GM12878 (cell line): ENCODE measurements around the gene AKR1B15. TPM values are rescaled to one million over a fixed set of nuclear protein-coding genes. Genes with fewer than 3 reads are reported as not detected.

ENCODE experiments used
- ATAC-seq: fragments of 200-7000 bp; cut with Tn5 transposase; 3 replicates; pipeline ENCODE4 v1.9.1; 2020; ENCODE audit warnings: mild to moderate bottlenecking, moderate library complexity
- BruUV-seq: library from RNA; stranded (reverse); fragments of 400-500 nt; replicated peaks from 2 replicates; lab custom pipeline; 2021; lab: Mats Ljungman, UMichigan
- CTCF ChIA-PET: fragments of 300-600 bp; sonication (Branson Sonifier 250); formaldehyde crosslinking; extraction: SDS; loops from one replicate; lab custom pipeline; 2021; ENCODE audit warnings: inconsistent platforms; lab: Yijun Ruan, JAX
- POLR2A ChIA-PET: fragments of 350-600 bp; formaldehyde crosslinking; extraction: SDS; loops from one replicate; lab custom pipeline; 2021; ENCODE audit warnings: inconsistent platforms; lab: Charles Lee
- RAD21 ChIA-PET: fragments of 300-600 bp; sonication (Branson Sonifier 250); formaldehyde crosslinking; loops from one replicate; lab custom pipeline; 2023; ENCODE audit warnings: antibody characterized with exemption; ENCODE audit not compliant: unreplicated experiment; lab: Charles Lee
- SMC1A ChIA-PET: fragments of 300-600 bp; sonication (Branson Sonifier 250); formaldehyde crosslinking; loops from one replicate; lab custom pipeline; 2023; ENCODE audit not compliant: unreplicated experiment, uncharacterized antibody; lab: Charles Lee
- DNase-seq: peaks from one replicate; pipeline ENCODE4 v3.0.0-alpha.2; 2011; ENCODE audit warnings: low read depth, low spot score
- FAIRE-seq: peaks from 3 replicates; lab custom pipeline; 2011; peaks lifted over from hg19 to GRCh38; lab: Jason Lieb, UNC
- H2AFZ ChIP-seq: 2 replicates; pipeline ENCODE4 v1.6.0; 2011; ENCODE audit warnings: low read depth, low read length, control low read depth; ENCODE audit not compliant: control insufficient read depth
- H3K27ac ChIP-seq: 2 replicates; pipeline ENCODE4 v1.5.1; 2011; ENCODE audit warnings: control low read depth; ENCODE audit not compliant: control insufficient read depth, insufficient read depth
- H3K27me3 ChIP-seq, 2 experiments: replicated peaks in 1 of 2; 2 replicates each; pipeline versions ENCODE4 v1.6.0 to v1.6.1; 2011; ENCODE audit warnings: low read length in 1 of 2; ENCODE audit not compliant: control insufficient read depth in 2 of 2, insufficient read depth in 2 of 2
- H3K36me3 ChIP-seq, 2 experiments: 2 replicates each; pipeline ENCODE4 v1.5.1; 2011; ENCODE audit warnings: low read length in 1 of 2; ENCODE audit not compliant: control insufficient read depth in 2 of 2, insufficient read depth in 2 of 2
- H3K4me1 ChIP-seq: 2 replicates; pipeline ENCODE4 v1.6.1; 2011; ENCODE audit warnings: mild to moderate bottlenecking, low read length, moderate library complexity, mixed read lengths; ENCODE audit not compliant: control insufficient read depth, insufficient read depth
- H3K4me2 ChIP-seq: 2 replicates; pipeline ENCODE4 v1.6.0; 2011; ENCODE audit warnings: control low read depth; ENCODE audit not compliant: control insufficient read depth, insufficient read depth
- H3K4me3 ChIP-seq: fragments of 200-600 bp; sonication (generic); 2 replicates; pipeline ENCODE4 v1.5.1; 2016
- H3K79me2 ChIP-seq: 2 replicates; pipeline ENCODE4 v1.6.0; 2011; ENCODE audit warnings: low read length; ENCODE audit not compliant: control insufficient read depth, insufficient read depth
- H3K9ac ChIP-seq: 2 replicates; pipeline ENCODE4 v1.8.0; 2011; ENCODE audit warnings: low read length, control low read depth, mixed read lengths; ENCODE audit not compliant: control insufficient read depth, insufficient read depth
- H3K9me3 ChIP-seq: replicated peaks from 3 replicates; pipeline ENCODE4 v1.5.1; 2011; ENCODE audit warnings: mild to moderate bottlenecking, low read length; ENCODE audit not compliant: control insufficient read depth, insufficient read depth
- H4K20me1 ChIP-seq: 2 replicates; pipeline ENCODE4 v1.6.0; 2011; ENCODE audit not compliant: control insufficient read depth, insufficient read depth
- PAX5 ChIP-seq: IDR thresholded peaks from 2 replicates; pipeline ENCODE4 v1.6.1; 2011; ENCODE audit warnings: low read depth, low read length, borderline replicate concordance
- PRDM15 ChIP-seq: fragments of 450-650 bp; formaldehyde crosslinking; IDR thresholded peaks from 2 replicates; pipeline ENCODE4 v1.4.0; 2020; ENCODE audit warnings: mild to moderate bottlenecking, moderate library complexity
- SKIL ChIP-seq: fragments of 450-650 bp; IDR thresholded peaks from 2 replicates; pipeline ENCODE4 v1.6.1; 2017; ENCODE audit warnings: mild to moderate bottlenecking, low read depth, inconsistent platforms; ENCODE audit not compliant: poor library complexity, severe bottlenecking
- ZNF592 ChIP-seq: fragments of 450-650 bp; IDR thresholded peaks from 2 replicates; pipeline ENCODE4 v1.6.1; 2017; ENCODE audit warnings: mild to moderate bottlenecking, moderate library complexity
- ZNF687 ChIP-seq: fragments of 450-650 bp; IDR thresholded peaks from 2 replicates; pipeline ENCODE4 v1.6.1; 2017; ENCODE audit warnings: mild to moderate bottlenecking, moderate library complexity
- WGBS: methylation state at CpG from one replicate; pipeline ENCODE4 v1.1.6; 2016; ENCODE audit warnings: low lambda C conversion rate; ENCODE audit not compliant: insufficient replicate concordance, insufficient coverage; ENCODE audit errors: missing lambda C conversion rate; 5-methylcytosine and 5-hydroxymethylcytosine counted together
- in situ Hi-C: fragments of 300-500 bp; cut with MboI; formaldehyde crosslinking; loops from 9 replicates; pipeline ENCODE4 v1.14.3; 2018; ENCODE audit warnings: mixed read lengths
- intact Hi-C: fragments of 100-400 bp; cut with micrococcal nuclease; formaldehyde crosslinking; loops from one replicate; pipeline ENCODE4 v1.14.2; 2022; ENCODE audit not compliant: unreplicated experiment
- polyA plus RNA-seq, 11 experiments: library from polyadenylated mRNA; depleted of rRNA in 4 of 11; unstranded in 6 of 11; stranded (reverse) in 5 of 11; fragments of >200 nt; fragmentation: Nextera tagmentation in 4 of 11; fragmentation: Illumina TruSeq in 1 of 11; extraction: Ambion mirVana in 4 of 11; extraction: Trizol in 1 of 11; gene quantifications; 1 replicate in 1 of 11; 2 replicates in 10 of 11; pipeline versions ENCODE4 v1.2.1 to v1.2.3, GENCODE V29; 2011 to 2016; ENCODE audit warnings: inconsistent platforms in 2 of 11, missing spikeins in 2 of 11, low read depth in 1 of 11
- total RNA-seq, 4 experiments: library from RNA; depleted of rRNA in 3 of 4; stranded (reverse); fragments of >200 nt in 3 of 4; fragmentation: Illumina TruSeq in 1 of 4; extraction: Trizol in 1 of 4; gene quantifications; 2 replicates each; pipeline versions ENCODE4 v1.2.1 to v1.2.3, GENCODE V29; 2013 to 2021

AKR1B15 gene
- total and polyA plus RNA-seq, 10 of the 15 experiments (the other 5 are each of a cell fraction or from before 2014, with no cell fraction given): 0.06 TPM; not detected in 9

DNA sequence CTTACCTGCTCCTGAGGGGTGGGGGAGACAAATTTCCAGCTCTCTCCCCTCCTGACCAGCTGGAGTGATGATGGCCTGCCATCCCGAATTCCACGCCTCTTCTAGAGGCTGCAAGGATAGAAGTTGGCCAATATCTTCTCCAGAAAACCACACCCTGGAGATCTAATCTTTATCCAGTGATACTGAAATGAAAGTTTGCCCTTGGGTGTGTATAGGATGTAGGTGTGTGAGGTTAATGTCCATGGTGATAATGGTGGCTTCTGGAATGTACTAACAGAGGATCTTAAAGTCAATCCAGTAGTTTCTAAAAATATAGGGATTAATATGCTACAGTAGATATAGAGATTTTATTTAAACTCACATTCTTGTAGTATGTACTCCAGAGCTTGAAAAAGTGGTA lies 22.2 kb downstream of the AKR1B15 start (continued):
- TF ChIP-seq SKIL: no peak
- TF ChIP-seq, all 136 proteins: peak for 0

- Histone ChIP-seq H3K36me3 (no peaks in the 10 kb centered on the region), H3K4me2 (no peak overlapping the region), H3K4me3 (no peak overlapping the region), H3K27ac (no peak overlapping the region), H2AFZ (no peak overlapping the region), H4K20me1 (no peaks in the 10 kb centered on the region), H3K27me3 (no peaks in the 10 kb centered on the region), H3K9me3 (no peaks in the 10 kb centered on the region), H3K79me2 (no peaks in the 10 kb centered on the region), H3K4me1 (no peaks in the 10 kb centered on the region), H3K9ac (no peak overlapping the region)
- ChIA-PET CTCF (no interaction called here), POLR2A (no interaction called here), RAD21 (no interaction called here), SMC1A (no interaction called here)
- in situ Hi-C loops: no loop called here
- 51% methylated on average over 6 of the region's 6 CpGs for WGBS
- intact Hi-C loops: no loop called here
- no peak for DNase-seq
- no peak for FAIRE-seq
- ATAC-seq: no peak
- no TSS peak for BruUV-seq
- TF ChIP-seq PAX5 (no peak), PRDM15 (CRISPR knock-in tag) (no peak), ZNF592 (no peak), ZNF687 (no peak)
Measured at GRCh38 chr7:134571746-134572461, 23.0 kb downstream of the AKR1B15 start.
